H1 (cell line): ENCODE measurements around the gene PDE1A. TPM values are rescaled to one million over a fixed set of nuclear protein-coding genes. Genes with fewer than 3 reads are reported as not detected.

Source experiments
- CTCF ChIA-PET: fragments of 300-600 bp; sonication (Branson Sonifier 250); formaldehyde crosslinking; loops from one replicate; lab custom pipeline; 2021; ENCODE audit not compliant: partially characterized antibody; lab: Charles Lee
- POLR2A ChIA-PET: fragments of 300-600 bp; sonication (Branson Sonifier 250); formaldehyde crosslinking; loops from one replicate; lab custom pipeline; 2021; ENCODE audit warnings: inconsistent platforms; ENCODE audit not compliant: partially characterized antibody; lab: Charles Lee
- DNase-seq, 2 experiments: peaks; one replicate each; pipeline versions ENCODE4 v3.0.0 to v3.0.0-alpha.2; 2010 to 2022; ENCODE audit warnings: low spot score in 2 of 2, low read depth in 1 of 2, mixed read lengths in 1 of 2
- FAIRE-seq: peaks from 2 replicates; lab custom pipeline; 2011; peaks lifted over from hg19 to GRCh38; lab: Jason Lieb, UNC
- H2AFZ ChIP-seq: 2 replicates; pipeline ENCODE4 v1.8.1; 2012; ENCODE audit warnings: low read length, inconsistent platforms
- H2AK5ac ChIP-seq: 2 replicates; pipeline ENCODE4 v1.6.1; 2013; ENCODE audit warnings: low read depth, low read length
- H2BK120ac ChIP-seq: replicated peaks from 2 replicates; pipeline ENCODE3; 2013; ENCODE audit warnings: low read depth, low read length, inconsistent platforms
- H2BK12ac ChIP-seq: 2 replicates; pipeline ENCODE4 v1.6.1; 2013; ENCODE audit warnings: low read depth, low read length
- H2BK15ac ChIP-seq: 2 replicates; pipeline ENCODE4 v1.6.1; 2013; ENCODE audit warnings: low read length
- H2BK20ac ChIP-seq: 2 replicates; pipeline ENCODE4 v1.6.1; 2013; ENCODE audit warnings: low read length
- H2BK5ac ChIP-seq: 2 replicates; pipeline ENCODE4 v1.6.1; 2013; ENCODE audit warnings: low read depth, low read length
- H3K14ac ChIP-seq: 2 replicates; pipeline ENCODE4 v1.6.1; 2013; ENCODE audit warnings: inconsistent platforms; ENCODE audit not compliant: insufficient read length
- H3K18ac ChIP-seq: 2 replicates; pipeline ENCODE4 v1.6.1; 2013; ENCODE audit warnings: low read length; ENCODE audit errors: extremely low read depth
- H3K23ac ChIP-seq: 2 replicates; pipeline ENCODE4 v1.6.1; 2013; ENCODE audit warnings: inconsistent platforms; ENCODE audit not compliant: insufficient read length
- H3K23me2 ChIP-seq: 2 replicates; pipeline ENCODE4 v1.6.1; 2013; ENCODE audit warnings: low read depth, low read length
- H3K27ac ChIP-seq: 2 replicates; pipeline ENCODE4 v1.6.1; 2011; ENCODE audit warnings: low read depth, low read length, inconsistent platforms
- H3K27me3 ChIP-seq, 4 experiments: replicated peaks in 1 of 4; 1 replicate in 1 of 4; 2 replicates in 3 of 4; pipeline versions ENCODE4 v1.6.1 to v1.8.1; 2011 to 2013; ENCODE audit warnings: low read length in 3 of 4, mild to moderate bottlenecking in 3 of 4, inconsistent platforms in 2 of 4, mixed read lengths in 2 of 4, moderate library complexity in 1 of 4; ENCODE audit not compliant: control insufficient read depth in 3 of 4, insufficient read depth in 3 of 4; ENCODE audit errors: extremely low read depth in 1 of 4
- H3K36me3 ChIP-seq, 4 experiments: 2 replicates each; pipeline versions ENCODE4 v1.6.1 to v1.8.1; 2011 to 2013; ENCODE audit warnings: mild to moderate bottlenecking in 4 of 4, low read length in 3 of 4, moderate library complexity in 2 of 4, control low read depth in 1 of 4, inconsistent platforms in 1 of 4; ENCODE audit not compliant: insufficient read depth in 4 of 4, control insufficient read depth in 2 of 4
- H3K4ac ChIP-seq: replicated peaks from 2 replicates; pipeline ENCODE3; 2013; ENCODE audit warnings: low read length, low read depth, mixed read lengths, inconsistent platforms; ENCODE audit not compliant: insufficient read length
- H3K4me1 ChIP-seq, 4 experiments: replicated peaks in 1 of 4; 1 replicate in 1 of 4; 2 replicates in 3 of 4; pipeline versions ENCODE4 v1.6.1 to v1.8.1; 2011 to 2013; ENCODE audit warnings: low read length in 3 of 4, inconsistent platforms in 2 of 4, mixed read lengths in 1 of 4; ENCODE audit not compliant: insufficient read depth in 4 of 4, control insufficient read depth in 3 of 4
- H3K4me2 ChIP-seq, 2 experiments: 2 replicates each; pipeline versions ENCODE4 v1.6.1 to v1.8.1; 2011 to 2013; ENCODE audit warnings: low read depth in 2 of 2, low read length in 2 of 2, control low read depth in 1 of 2, inconsistent platforms in 1 of 2, mild to moderate bottlenecking in 1 of 2; ENCODE audit not compliant: insufficient read depth in 1 of 2
- H3K4me3 ChIP-seq, 4 experiments: fragments of 200-600, 300-600 bp in 1 of 4; sonication (generic), shearing (Covaris generic), sonication (Bioruptor Twin) in 1 of 4; 2 replicates each; pipeline versions ENCODE4 v1.5.1 to v1.8.1; 2011 to 2016; ENCODE audit warnings: low read length in 4 of 4, low read depth in 3 of 4, control low read depth in 2 of 4, inconsistent platforms in 2 of 4, mild to moderate bottlenecking in 2 of 4, mixed read lengths in 1 of 4, moderate library complexity in 1 of 4; ENCODE audit not compliant: insufficient read depth in 2 of 4; ENCODE audit errors: extremely low read depth in 1 of 4
- H3K56ac ChIP-seq: replicated peaks from 2 replicates; pipeline ENCODE3; 2013; ENCODE audit warnings: low read depth, mild to moderate bottlenecking, mixed read lengths, low read length, inconsistent platforms; ENCODE audit not compliant: insufficient read length
- H3K79me1 ChIP-seq: 2 replicates; pipeline ENCODE4 v1.6.1; 2013; ENCODE audit warnings: low read depth, low read length, control low read depth
- H3K79me2 ChIP-seq, 2 experiments: 2 replicates each; pipeline versions ENCODE4 v1.6.1 to v1.8.1; 2012 to 2013; ENCODE audit warnings: low read length in 2 of 2, mild to moderate bottlenecking in 2 of 2, inconsistent platforms in 1 of 2; ENCODE audit not compliant: insufficient read depth in 2 of 2, control insufficient read depth in 1 of 2
- H3K9ac ChIP-seq, 4 experiments: replicated peaks in 1 of 4; 1 replicate in 1 of 4; 2 replicates in 3 of 4; pipeline versions ENCODE4 v1.6.1 to v1.8.1; 2011 to 2013; ENCODE audit warnings: low read depth in 3 of 4, low read length in 3 of 4, control low read depth in 2 of 4, mild to moderate bottlenecking in 2 of 4, moderate library complexity in 2 of 4, inconsistent platforms in 1 of 4; ENCODE audit errors: extremely low read depth in 1 of 4
- H3K9me3 ChIP-seq, 2 experiments: 2 replicates each; pipeline versions ENCODE4 v1.6.1 to v1.8.1; 2012 to 2013; ENCODE audit warnings: mild to moderate bottlenecking in 2 of 2, moderate library complexity in 2 of 2, control low read depth in 1 of 2, inconsistent platforms in 1 of 2, low read depth in 1 of 2, low read length in 1 of 2, mixed read lengths in 1 of 2; ENCODE audit not compliant: insufficient read depth in 2 of 2
- H4K20me1 ChIP-seq, 2 experiments: replicated peaks in 1 of 2; 2 replicates each; pipeline versions ENCODE3 to v1.8.1; 2011 to 2013; ENCODE audit warnings: inconsistent platforms in 2 of 2, low read length in 2 of 2, mild to moderate bottlenecking in 1 of 2; ENCODE audit not compliant: insufficient read depth in 2 of 2, control insufficient read depth in 1 of 2
- H4K5ac ChIP-seq: 2 replicates; pipeline ENCODE4 v1.6.1; 2013; ENCODE audit warnings: low read length, low read depth, mixed read lengths, inconsistent platforms; ENCODE audit not compliant: insufficient read length
- H4K8ac ChIP-seq: 2 replicates; pipeline ENCODE4 v1.8.0; 2013; ENCODE audit warnings: mild to moderate bottlenecking, moderate library complexity, low read length, inconsistent platforms; ENCODE audit not compliant: insufficient read depth; ENCODE audit errors: extremely low read depth
- H4K91ac ChIP-seq: replicated peaks from 2 replicates; pipeline ENCODE3; 2013; ENCODE audit warnings: low read length, mixed read lengths, inconsistent platforms; ENCODE audit not compliant: insufficient read length
- KDM4A ChIP-seq: IDR thresholded peaks from one replicate; pipeline ENCODE4 v1.7.1; 2012; ENCODE audit warnings: low read depth, mild to moderate bottlenecking, moderate library complexity, low read length, inconsistent platforms; ENCODE audit not compliant: severe bottlenecking
- SIRT6 ChIP-seq: IDR thresholded peaks from one replicate; pipeline ENCODE4 v1.7.1; 2012; ENCODE audit warnings: low read length, inconsistent platforms
- ZNF274 ChIP-seq: IDR thresholded peaks from 2 replicates; pipeline ENCODE4 v1.7.0; 2012; ENCODE audit warnings: low read length, borderline replicate concordance; ENCODE audit errors: extremely low read depth
- WGBS, 2 experiments: shearing (Covaris generic) in 1 of 2; methylation state at CpG; one replicate each; pipeline versions ENCODE4 v1.1.6 to v1.1.7; 2013 to 2015; ENCODE audit warnings: low lambda C conversion rate in 2 of 2, mixed read lengths in 2 of 2, inconsistent platforms in 1 of 2, low coverage in 1 of 2, missing lambda C conversion rate in 1 of 2; ENCODE audit not compliant: insufficient replicate concordance in 2 of 2, insufficient coverage in 1 of 2, insufficient read length in 1 of 2; ENCODE audit errors: extremely low coverage in 1 of 2, missing lambda C conversion rate in 1 of 2; 5-methylcytosine and 5-hydroxymethylcytosine counted together
- polyA plus RNA-seq, 7 experiments: library from polyadenylated mRNA; depleted of rRNA in 3 of 7; stranded (reverse) in 5 of 7; unstranded in 2 of 7; fragments of >200 nt in 5 of 7; fragments of 200-250 nt in 2 of 7; gene quantifications; 1 replicate in 5 of 7; 2 replicates in 1 of 7; 4 replicates in 1 of 7; pipeline versions ENCODE4 v1.2.1 to v1.2.3, GENCODE V29; 2011 to 2013; ENCODE audit warnings: missing spikeins in 2 of 7, mixed read lengths in 2 of 7
- total RNA-seq: library from RNA; stranded (reverse); fragmentation: NEBNext Ultra II Directional; extraction: Animal tissue kit (Norgen Biotek cat#: 25700); gene quantifications from 2 replicates; pipeline ENCODE4 v1.2.1, GENCODE V29; 2021

Gene PDE1A
- total and polyA plus RNA-seq, 2 of the 8 experiments (the other 6 are each of a cell fraction or from before 2014, with no cell fraction given), result 0.34 TPM; not detected in 1

DNA sequence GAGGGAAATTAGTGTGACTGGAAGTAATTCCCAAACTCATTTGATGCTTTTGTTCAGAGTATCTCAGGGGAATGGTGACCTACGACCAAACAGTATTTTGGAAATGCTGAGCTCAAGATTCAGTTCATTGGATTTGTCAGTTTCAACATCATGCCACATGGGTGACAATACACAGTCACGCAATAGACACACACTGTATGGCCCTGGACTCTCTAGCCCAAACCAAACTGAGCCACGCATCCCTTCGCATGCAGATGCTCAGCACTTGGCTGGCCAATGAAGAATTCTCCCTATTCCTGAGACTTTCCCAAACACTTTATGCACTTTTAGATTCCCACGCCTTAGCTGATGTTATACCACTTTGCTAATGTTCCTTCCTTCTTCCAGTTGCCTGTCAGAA lies 10.0 kb downstream of the PDE1A start:
- POLR2A ChIA-PET, result no interaction called here
- Histone ChIP-seq H3K27me3 (no peaks in the 10 kb centered on the region), H4K20me1 (no peaks in the 10 kb centered on the region), H2BK12ac (no peak overlapping the region), H3K56ac (no peak overlapping the region), H2BK20ac (no peak overlapping the region), H3K4me1 (no peaks in the 10 kb centered on the region), H2AFZ (peak overlapping the region; percentile 56; the same call in 1 of the 2 replicates), H3K79me2 (no peaks in the 10 kb centered on the region), H3K36me3 (no peaks in the 10 kb centered on the region), H3K4ac (no peak overlapping the region), H4K8ac (no peak overlapping the region), H4K91ac (no peak overlapping the region), H3K4me2 (no peak overlapping the region), H3K79me1 (no peaks in the 10 kb centered on the region), H3K18ac (no peak overlapping the region), H2BK120ac (no peak overlapping the region), H3K9me3 (no peaks in the 10 kb centered on the region), H3K23ac (no peak overlapping the region), H2AK5ac (no peak overlapping the region), H3K4me3 (no peak overlapping the region), H4K5ac (no peak overlapping the region), H2BK15ac (no peak overlapping the region), H2BK5ac (no peak overlapping the region), H3K9ac (no peak overlapping the region), H3K14ac (no peak overlapping the region), H3K27ac (no peak overlapping the region), H3K23me2 (no peaks in the 10 kb centered on the region)
- FAIRE-seq (no peak), DNase-seq (no peak)
- TF ChIP-seq ZNF274 (no peak), SIRT6 (no peak), KDM4A (no peak)
- 91% methylated on average over 5 of the region's 5 CpGs; no CpG with 5 or more reads in 1 of the 2 experiments for WGBS, 2 experiments
- CTCF ChIA-PET, result no interaction called here
